GM15510 (cell line): ENCODE results near the gene OSBPL10.

ENCODE experiments used
- POLR2A ChIP-seq: IDR thresholded peaks from 3 replicates; pipeline ENCODE4 v1.6.1; 2011; ENCODE audit warnings: borderline replicate concordance; ENCODE audit not compliant: insufficient read length; ENCODE audit errors: extremely low read depth

The OSBPL10 gene, protein sequence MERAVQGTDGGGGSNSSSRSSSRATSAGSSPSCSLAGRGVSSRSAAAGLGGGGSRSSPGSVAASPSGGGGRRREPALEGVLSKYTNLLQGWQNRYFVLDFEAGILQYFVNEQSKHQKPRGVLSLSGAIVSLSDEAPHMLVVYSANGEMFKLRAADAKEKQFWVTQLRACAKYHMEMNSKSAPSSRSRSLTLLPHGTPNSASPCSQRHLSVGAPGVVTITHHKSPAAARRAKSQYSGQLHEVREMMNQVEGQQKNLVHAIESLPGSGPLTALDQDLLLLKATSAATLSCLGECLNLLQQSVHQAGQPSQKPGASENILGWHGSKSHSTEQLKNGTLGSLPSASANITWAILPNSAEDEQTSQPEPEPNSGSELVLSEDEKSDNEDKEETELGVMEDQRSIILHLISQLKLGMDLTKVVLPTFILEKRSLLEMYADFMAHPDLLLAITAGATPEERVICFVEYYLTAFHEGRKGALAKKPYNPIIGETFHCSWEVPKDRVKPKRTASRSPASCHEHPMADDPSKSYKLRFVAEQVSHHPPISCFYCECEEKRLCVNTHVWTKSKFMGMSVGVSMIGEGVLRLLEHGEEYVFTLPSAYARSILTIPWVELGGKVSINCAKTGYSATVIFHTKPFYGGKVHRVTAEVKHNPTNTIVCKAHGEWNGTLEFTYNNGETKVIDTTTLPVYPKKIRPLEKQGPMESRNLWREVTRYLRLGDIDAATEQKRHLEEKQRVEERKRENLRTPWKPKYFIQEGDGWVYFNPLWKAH

GRCh38 chr3:31981206-31982181 is at the start of gene OSBPL10, which contains the start of gene ZNF860:
TSS of gene OSBPL10 (minus strand) at chr3:31981262. CDS start at chr3:31981179, 83 bp downstream.
TSS of gene ZNF860 (plus strand) at chr3:31981750. CDS start at chr3:31989080, 7,330 bp downstream.
- TF ChIP-seq POLR2A: no peak

DNA sequence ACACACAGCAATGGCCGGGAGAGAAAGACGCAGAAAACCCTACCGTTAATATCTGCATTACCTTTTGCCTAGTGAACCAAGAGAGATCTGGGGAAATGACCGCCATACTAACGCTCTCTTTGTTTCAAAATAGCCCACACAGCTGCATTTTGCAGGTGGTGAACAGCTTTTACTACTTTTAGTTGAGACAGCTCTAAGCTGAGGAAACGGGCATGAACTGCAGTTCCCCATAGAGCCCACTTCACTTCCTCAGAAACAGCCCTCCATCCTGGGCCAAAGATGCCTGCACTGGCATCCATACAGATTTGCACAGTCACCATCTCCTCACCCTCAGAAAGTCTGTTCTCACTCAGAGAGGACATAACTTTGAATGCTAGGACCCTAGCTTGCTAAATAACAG is 45.5 kb upstream of the OSBPL10 start:
- no peak for TF ChIP-seq POLR2A

DNA sequence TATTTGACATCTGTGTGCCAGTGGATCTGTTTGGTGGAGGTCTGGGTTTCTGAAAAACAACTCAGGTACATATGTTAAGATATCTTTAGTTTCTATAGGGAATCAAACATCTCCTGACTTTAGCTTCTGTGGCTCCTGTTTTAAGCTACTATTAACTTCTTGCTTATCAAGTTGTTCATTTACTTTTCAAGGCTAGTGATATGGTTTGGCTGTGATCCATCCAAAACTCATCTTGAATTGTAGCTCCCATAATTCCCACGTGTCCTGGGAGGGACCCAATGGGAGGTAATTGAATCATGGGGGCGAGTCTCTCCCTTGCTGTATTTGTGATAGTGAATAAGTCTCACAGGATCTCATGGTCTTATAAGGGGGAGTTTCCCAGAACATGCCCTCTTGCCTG is 41.9 kb upstream of the OSBPL10 start:
- TF ChIP-seq POLR2A: no peak

- no peak for TF ChIP-seq POLR2A
Observed at GRCh38 chr3:32021748-32022147, 40.7 kb upstream of the OSBPL10 start.

GRCh38 chr3:32021155-32021554 is 40.1 kb upstream of the OSBPL10 start:
- no peak for TF ChIP-seq POLR2A

DNA sequence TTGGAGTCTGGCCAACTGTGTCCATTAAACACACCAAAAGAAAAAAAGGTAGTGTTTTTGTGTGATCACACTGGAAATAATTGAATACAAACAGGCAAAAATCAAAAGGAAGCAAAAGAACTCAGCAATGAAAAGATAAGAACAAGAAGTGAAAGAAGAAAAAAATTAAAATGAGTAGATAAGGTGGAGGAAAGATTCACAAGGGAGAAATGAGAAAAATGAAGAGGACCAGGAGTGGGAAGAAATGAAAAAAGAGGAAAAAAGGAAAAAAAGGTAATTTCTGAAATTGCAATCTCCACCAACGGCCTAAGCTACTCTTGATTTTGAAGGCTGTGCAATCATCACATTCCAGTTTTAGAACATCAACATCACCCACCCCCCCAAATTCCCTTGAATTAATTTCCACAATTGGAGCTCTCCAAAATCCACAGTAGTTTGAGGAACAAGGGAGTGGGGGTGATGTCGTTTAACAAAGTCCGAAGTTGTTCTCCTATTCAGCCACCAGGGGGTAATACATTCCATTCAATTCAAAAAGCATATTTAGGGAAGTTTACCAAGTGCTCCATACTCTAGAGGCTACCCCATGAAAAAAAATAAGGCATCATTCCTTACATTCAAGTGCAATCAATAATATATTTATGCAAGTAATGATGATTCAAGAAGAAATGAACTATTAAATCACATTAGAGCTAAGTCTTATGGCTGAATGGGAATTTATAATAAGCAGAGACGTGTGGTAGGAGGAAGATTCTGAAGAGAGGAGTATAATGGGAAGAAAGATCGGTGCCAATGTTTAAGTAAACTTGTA is 37.9 kb upstream of the OSBPL10 start:
- TF ChIP-seq POLR2A: no peak

DNA sequence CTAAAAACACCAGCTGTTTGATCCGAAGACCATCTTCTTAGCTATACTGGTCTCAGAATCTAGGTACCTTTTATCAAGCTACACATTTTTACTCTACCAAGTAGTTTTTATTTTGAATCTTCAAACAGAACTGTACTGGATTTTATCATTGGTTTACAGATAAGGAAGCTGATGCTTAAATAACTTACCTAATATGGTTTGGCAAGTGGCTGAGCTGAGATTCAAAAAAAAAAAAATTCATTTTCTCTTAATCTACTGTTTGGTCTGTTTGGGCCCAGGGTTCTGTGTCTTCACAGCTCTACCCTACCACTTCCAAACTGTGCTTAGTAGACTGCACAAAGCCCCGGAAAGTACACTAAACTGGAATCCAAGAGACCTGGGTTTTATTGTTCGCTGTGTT is 36.2 kb upstream of the OSBPL10 start:
- TF ChIP-seq POLR2A: no peak

DNA sequence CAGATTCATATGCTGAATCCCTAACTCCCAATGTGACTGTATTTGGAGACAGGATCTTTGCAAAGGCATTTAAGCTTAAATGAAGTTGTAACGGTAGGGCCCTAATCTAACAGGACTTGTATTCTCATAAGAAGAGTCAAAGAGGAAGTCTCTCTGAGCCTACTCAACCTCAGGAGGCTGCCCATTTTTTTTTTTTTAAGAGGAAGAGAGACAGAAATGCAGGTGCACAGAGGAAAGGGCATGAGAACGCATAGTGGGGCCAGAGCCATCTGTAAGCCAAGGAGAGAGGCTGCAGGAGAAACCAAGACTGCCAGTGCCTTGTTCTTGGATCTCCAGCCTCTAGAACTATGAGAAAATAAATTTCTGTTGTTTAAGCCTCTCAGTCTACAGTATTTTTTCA is 28.9 kb upstream of the OSBPL10 start:
- TF ChIP-seq POLR2A: no peak

GRCh38 chr3:32009101-32009500 is 28.0 kb upstream of the OSBPL10 start:
- TF ChIP-seq POLR2A: no peak

- no peak for TF ChIP-seq POLR2A
Observed at GRCh38 chr3:32004113-32004765, 23.2 kb upstream of the OSBPL10 start.

DNA sequence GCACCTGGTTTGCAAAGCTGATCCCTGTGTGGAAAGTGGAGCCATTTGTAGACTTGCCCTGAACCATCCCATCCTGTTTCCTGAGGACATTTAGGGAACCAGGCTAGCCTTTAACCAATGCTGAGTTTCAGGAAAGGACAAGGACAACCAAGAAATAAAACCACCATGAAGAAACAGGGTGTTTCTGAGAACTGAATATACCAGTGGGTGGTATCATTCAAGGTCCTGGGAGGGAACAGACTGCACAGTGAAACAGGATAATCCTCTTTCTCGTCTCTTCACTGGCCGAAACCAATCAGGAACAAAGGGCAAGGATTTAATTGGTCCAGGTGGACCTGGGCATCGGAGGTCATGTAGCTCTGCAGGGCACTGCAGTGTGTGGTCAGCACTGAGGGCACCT is 22.3 kb upstream of the OSBPL10 start:
- TF ChIP-seq POLR2A: no peak

- no peak for TF ChIP-seq POLR2A
Observed at GRCh38 chr3:32002561-32003368, 21.7 kb upstream of the OSBPL10 start.
